Kidney epithelial cell (primary cell): Measurements from ENCODE around the gene SMAD6. TPM values are rescaled to one million over a fixed set of nuclear protein-coding genes. Genes with fewer than 3 reads are reported as not detected.

Source experiments
- DNase-seq: peaks from one replicate; pipeline ENCODE4 v3.0.0-alpha.2; 2010; ENCODE audit warnings: low read depth
- H3K27me3 ChIP-seq: 2 replicates; pipeline ENCODE4 v1.6.0; 2011; ENCODE audit warnings: low read length; ENCODE audit not compliant: control insufficient read depth, insufficient read depth
- H3K36me3 ChIP-seq: 2 replicates; pipeline ENCODE4 v1.5.1; 2011; ENCODE audit warnings: low read length; ENCODE audit not compliant: control insufficient read depth, insufficient read depth
- H3K4me3 ChIP-seq: 2 replicates; pipeline ENCODE4 v1.5.1; 2011; ENCODE audit warnings: low read depth, mild to moderate bottlenecking, control low read depth, low read length
- CTCF ChIP-seq: IDR thresholded peaks from 2 replicates; pipeline ENCODE4 v1.5.1; 2011; ENCODE audit warnings: mild to moderate bottlenecking, moderate library complexity, low read length, control low read depth, inconsistent platforms; ENCODE audit not compliant: insufficient read depth, poor library complexity, severe bottlenecking
- total RNA-seq: library from RNA; depleted of rRNA; stranded (reverse); fragments of >200 nt; gene quantifications from 2 replicates; pipeline ENCODE4 v1.2.3, GENCODE V29; 2015

SMAD6 gene
- total RNA-seq, 1 donor from 2014 or later = 8.3 TPM

GRCh38 chr15:66704803-66705153 lies 2.7 kb downstream of the SMAD6 start:
- no peak for TF ChIP-seq CTCF
- Histone ChIP-seq H3K36me3 (no peaks in the 10 kb centered on the region), H3K4me3 (peak overlapping the region; percentile 54), H3K27me3 (no peaks in the 10 kb centered on the region)
- DNase-seq = no peak

- Histone ChIP-seq H3K27me3 (no peaks in the 10 kb centered on the region), H3K4me3 (peak overlapping the region; percentile 54), H3K36me3 (no peaks in the 10 kb centered on the region)
- no peak for DNase-seq
- no peak for TF ChIP-seq CTCF
Measured at GRCh38 chr15:66705277-66706146, 3.5 kb downstream of the SMAD6 start.

GRCh38 chr15:66706225-66706732 lies 4.2 kb downstream of the SMAD6 start:
- Histone ChIP-seq H3K27me3 (no peaks in the 10 kb centered on the region), H3K36me3 (no peaks in the 10 kb centered on the region), H3K4me3 (peak overlapping the region; percentile 22)
- TF ChIP-seq CTCF = peak; percentile 86
- no peak for DNase-seq

GRCh38 chr15:66706840-66707239 lies 4.8 kb downstream of the SMAD6 start:
- TF ChIP-seq CTCF = no peak
- Histone ChIP-seq H3K27me3 (no peaks in the 10 kb centered on the region), H3K4me3 (no peak overlapping the region), H3K36me3 (no peaks in the 10 kb centered on the region)
- DNase-seq = no peak

- Histone ChIP-seq H3K27me3 (no peaks in the 10 kb centered on the region), H3K36me3 (no peaks in the 10 kb centered on the region), H3K4me3 (no peak overlapping the region)
- peak; percentile 55 for TF ChIP-seq CTCF
- no peak for DNase-seq
Measured at GRCh38 chr15:66707310-66708082, 5.5 kb downstream of the SMAD6 start.
